HG02588 (cell line): ENCODE measurements around the gene CASP5.
"Not testable (repeated sequence)": the region's sequence is repeated elsewhere in the genome, so short reads cannot be mapped to it uniquely, and the experiment has no call there.

Experiments
- ATAC-seq: cut with Tn5 transposase; IDR thresholded peaks from one replicate; pipeline ENCODE4 v1.9.1; 2021; ENCODE audit warnings: mild to moderate bottlenecking, moderate library complexity; ENCODE audit not compliant: unreplicated experiment

The CASP5 gene

DNA sequence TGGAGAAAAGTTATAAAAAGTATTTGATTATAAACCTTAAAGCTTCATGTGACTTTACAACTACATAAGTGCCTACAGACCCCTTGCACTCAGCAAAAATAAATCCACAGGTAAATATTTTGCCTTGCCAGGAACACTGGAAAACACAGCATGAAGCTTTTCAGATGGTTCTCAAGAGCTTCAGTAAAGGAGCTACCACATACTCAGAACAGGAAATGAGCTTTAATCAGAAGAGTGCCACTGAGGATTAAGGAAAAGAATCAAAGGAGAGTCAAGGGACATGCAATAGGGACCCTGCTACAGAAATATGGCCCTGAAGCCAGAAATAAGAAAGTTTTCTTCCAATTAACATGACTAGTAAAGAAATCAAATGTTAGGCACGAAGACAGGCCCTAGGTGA, 10.8 kb upstream of the CASP5 start:
- ATAC-seq, result no peak

DNA sequence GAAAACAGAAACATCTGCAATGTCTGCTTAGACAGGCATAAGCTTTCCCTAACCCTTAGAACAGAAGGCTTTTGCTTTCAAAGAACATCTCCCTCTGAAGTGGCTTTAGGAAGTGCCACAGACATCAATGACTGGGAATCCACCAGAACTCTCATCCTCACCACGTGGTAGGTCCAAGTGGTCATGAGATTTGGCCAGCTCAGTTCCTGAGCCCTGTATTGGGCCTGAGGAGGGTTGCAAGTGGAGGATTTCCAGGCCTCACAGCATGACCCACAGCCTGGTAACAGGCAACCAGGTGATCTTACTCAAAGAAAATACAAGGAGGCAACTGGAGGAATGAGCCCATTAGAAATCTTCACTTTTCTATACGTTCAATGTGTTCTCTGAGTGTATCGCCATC, 10.4 kb upstream of the CASP5 start:
- ATAC-seq, result no peak

- ATAC-seq, result no peak
Observed at GRCh38 chr11:105032495-105032894, 9.5 kb upstream of the CASP5 start.

DNA sequence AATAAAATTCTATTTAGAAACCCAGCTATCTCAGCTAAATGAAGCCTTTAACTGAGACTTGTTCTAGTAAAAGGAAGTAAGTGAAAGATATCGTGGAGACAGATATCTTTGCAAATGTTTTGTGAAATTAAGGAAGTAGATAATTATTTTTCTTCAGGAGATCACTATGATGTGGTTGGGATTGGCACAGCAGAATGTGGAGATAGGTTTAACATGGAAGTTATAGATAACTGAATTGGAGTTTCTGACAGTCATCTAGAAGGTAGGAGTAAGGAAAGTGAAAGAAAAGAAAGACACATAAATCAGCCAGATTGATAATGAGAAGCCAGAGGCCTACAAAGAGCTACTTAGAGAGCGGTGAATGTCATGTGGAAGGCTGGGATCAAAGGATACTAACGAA, 4.7 kb upstream of the CASP5 start:
- ATAC-seq, result no peak

GRCh38 chr11:105024394-105024793, 1.4 kb upstream of the CASP5 start:
- no peak for ATAC-seq

DNA sequence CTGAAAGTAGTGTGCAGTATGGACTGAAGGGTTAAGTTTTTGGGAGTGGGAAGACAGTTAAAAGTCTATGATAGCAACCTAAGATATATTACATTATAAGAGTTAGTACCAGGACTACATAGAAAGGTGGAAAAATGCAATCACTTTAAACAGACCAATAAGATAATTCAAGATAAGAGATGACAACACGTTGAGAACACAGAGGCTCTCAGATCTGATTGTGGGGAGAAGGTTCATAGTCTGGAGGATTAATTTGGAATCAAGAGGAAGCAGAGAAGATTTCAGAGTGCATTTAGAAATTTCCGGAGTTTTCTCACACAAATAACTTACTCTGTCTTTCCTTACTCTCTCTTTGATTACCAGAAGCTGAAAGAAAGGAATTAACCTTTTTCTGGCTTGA, 441 bp downstream of the CASP5 start:
- ATAC-seq, result no peak

DNA sequence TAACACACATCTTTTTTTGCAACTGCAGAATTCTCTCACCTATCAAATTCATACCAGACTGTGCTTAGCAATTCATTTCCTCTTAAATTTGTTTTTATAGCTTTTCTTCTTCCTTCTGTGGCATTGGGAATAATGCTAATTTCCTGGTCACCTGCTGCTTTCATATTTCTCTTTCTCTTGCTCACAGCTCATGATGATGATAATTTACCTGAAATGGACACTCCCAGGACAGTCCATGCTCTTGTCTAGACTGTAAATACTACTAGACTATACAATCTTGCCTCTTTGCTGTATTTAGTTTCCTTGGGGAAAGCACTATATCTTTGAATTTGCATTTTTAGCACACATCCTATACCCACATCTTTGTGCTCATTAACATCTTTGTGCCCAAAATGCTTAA, 15.5 kb downstream of the CASP5 start:
- no peak for ATAC-seq

DNA sequence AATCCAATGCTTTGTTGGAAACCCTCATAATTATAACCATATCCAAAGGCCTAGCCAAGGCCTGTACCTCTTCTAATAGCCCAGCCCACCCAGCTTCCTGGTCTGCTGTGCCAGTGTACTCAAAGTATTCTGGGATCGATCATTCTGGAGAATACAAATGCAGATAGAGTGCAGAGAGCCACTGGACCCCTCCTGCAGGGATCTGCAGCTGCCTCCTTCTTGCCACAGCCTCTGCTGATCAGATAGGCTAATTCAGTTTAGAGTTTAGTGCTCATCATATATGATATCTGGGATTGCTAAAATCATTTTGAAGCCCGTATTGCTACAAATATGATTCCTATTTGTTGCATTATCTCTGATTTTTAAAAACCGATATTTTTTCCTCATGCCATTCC, 17.5 kb downstream of the CASP5 start:
- no peak for ATAC-seq

GRCh38 chr11:105004021-105004420, 18.9 kb downstream of the CASP5 start:
- ATAC-seq, result no peak

DNA sequence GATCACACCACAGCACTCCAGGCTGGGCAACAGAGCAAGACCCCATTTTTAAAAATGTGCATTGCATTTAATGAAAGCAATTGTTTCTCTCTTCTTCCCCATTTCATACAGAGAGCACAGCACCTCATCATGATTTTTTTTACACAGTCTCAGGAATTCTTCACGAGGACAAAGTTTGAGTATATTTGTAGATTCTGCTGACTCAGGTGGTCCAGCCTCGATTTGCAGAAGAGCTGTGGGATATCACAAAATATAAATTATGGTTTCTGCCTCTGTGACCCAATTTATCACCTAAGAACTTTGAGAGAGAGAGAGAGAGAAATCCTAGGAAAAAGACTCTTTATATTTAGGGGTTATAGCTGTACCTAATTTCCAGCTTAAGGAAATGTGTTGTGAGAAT, 19.8 kb downstream of the CASP5 start:
- ATAC-seq, result no peak

- peak; percentile 75 for ATAC-seq
Observed at GRCh38 chr11:105000797-105001196, 22.2 kb downstream of the CASP5 start.

DNA sequence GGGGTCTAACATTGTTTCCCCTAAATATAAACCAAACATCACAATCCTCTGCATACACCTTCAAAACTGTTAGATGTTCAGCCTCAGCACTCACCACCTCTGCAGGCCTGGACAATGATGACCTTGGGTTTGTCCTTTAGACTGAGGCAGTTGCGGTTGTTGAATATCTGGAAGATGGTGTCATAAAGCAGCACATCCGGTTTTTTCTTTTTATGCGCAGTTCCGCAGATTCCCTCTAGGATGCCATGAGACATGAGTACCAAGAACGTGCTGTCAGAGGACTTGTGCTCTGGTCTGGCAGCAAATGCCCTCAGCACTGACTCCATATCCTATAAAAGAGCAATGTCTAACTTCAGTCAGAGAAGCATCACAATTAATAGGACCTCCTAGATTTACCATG, 22.8 kb downstream of the CASP5 start:
- ATAC-seq, result no peak

DNA sequence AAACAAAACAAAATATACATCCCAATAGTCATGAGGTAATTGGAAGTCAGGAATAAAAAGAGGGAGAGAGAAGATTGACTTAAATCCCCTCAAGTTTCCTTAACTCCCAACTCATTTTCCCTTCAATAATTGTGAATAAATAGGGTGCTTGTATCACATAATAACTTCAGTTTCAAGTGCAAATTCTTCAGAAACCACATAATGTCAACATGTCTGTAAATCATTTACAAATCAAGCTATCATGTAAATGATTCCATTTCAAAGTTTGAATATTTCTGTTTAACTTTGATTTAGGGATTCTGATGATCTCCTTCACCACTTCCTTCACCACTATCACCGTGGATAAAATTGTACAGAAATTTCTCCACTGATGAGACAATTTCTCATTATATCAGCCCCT, 23.2 kb downstream of the CASP5 start:
- ATAC-seq, result no peak

DNA sequence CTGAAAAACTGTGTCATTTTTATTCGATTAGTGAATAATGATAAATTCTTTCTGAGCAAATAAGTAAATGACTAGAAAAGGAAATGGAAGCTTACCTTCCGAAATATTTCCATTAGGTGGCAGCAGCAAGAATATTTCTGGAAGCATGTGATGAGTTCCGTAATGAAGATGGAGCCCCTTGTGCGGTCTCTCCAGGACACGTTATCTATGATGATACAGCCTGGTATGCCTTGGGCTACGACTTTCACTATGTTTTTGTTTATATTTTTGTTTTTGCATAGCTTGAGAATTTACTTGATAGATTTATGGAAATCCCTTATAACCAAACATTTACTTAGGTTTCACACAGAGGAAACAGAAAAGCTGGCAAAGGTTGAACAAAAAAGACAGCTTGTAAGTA, 25.7 kb downstream of the CASP5 start:
- no peak for ATAC-seq

DNA sequence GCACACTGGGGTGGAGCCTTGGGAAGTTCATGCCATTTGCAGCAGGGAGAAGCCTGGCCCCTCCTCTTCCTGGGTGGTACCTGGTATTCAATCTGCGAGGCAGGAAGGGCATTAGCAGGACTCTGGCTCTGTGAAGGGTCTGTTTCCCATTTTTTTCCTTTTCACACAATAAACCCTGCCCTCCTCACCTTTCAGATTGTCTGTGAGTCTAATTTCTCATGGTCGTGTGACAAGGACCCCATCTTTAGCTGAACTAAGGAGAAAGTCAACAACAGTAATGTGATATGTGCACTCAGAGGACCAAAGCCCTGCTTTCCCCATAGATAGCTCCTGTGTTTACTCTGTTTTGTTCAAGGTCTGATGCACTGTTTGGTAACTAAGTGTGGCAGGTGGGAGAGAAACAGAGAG, 28.0 kb downstream of the CASP5 start:
- no peak for ATAC-seq

DNA sequence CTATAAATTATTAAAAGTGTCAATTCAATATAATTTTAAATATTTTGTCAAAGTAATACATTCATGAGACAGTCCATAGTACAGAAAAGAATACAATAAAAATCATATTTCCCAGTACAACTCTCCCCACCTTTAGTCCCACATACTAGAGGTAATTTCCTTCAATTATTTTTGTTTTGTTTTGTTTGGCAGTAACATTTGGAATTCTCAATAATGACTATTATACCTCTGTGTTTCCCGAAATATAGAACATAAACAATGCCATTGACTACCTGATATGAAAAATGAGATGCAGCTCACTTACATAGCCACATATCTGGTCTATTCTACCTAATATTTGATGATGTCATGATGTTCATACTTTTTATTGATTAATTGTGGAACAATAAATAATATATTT, 30.2 kb downstream of the CASP5 start:
- ATAC-seq, result no peak

DNA sequence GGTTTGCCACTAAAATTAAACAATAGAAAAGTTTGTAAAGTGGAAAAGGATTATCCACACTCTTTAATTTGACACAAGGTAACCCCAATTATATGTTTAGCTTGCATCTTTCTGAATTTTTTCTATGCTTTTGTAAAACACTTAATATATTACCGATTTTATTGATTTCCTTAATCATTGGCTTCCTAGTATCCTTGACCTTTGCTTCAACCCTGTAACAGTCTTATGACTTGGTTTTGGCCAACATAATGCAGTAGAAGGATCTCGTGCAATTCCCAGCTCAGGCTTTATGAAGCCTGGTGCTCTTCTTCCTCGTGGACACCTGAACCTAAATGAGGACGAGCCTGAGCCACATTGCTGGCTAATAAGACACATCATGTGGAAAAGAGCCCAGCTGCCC, 31.0 kb downstream of the CASP5 start:
- ATAC-seq, result no peak

GRCh38 chr11:104984808-104985207, 38.2 kb downstream of the CASP5 start:
- no peak for ATAC-seq

DNA sequence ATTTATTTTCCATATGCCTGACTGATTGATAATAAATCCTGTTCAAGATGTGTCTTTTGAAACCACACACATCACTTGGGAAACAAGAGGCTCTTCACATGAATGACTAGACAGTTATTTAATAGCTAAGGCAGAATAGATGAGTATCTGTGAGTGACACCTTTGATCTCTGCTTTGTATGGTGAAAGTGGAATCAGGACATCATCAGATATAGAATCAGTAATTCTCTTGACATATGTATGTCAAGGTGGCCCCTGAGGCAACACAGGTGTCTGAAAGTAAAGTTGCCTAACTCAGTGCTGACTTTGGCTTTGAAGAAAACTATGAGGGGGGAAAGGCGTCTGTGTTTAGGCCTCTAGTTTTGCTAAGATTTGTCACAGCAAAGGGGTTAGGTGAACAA, 43.1 kb downstream of the CASP5 start:
- no peak for ATAC-seq

DNA sequence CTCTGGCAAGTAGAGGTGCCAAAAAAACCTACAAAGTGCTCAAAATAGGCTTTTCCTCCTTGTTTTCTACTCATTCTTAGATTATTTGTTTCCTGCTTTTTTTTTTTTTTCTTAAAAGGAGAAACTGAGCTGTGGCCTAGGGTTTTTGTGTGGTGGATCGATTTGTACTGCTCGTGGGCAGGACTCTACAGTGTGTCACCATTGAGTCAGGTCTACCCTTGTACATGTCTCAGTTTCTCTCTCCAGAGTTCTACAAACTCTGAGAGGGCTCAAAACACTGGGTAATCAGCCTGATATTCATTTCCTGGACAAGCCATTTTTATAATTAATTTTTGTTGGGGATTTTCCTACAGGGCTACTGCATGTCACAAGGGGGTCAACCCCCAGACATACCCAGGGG, 49.4 kb downstream of the CASP5 start:
- no peak for ATAC-seq

- not testable (repeated sequence) for ATAC-seq
Observed at GRCh38 chr11:104972924-104973323, 50.0 kb downstream of the CASP5 start.

GRCh38 chr11:104970756-104971155, 52.2 kb downstream of the CASP5 start:
- ATAC-seq, result no peak

DNA sequence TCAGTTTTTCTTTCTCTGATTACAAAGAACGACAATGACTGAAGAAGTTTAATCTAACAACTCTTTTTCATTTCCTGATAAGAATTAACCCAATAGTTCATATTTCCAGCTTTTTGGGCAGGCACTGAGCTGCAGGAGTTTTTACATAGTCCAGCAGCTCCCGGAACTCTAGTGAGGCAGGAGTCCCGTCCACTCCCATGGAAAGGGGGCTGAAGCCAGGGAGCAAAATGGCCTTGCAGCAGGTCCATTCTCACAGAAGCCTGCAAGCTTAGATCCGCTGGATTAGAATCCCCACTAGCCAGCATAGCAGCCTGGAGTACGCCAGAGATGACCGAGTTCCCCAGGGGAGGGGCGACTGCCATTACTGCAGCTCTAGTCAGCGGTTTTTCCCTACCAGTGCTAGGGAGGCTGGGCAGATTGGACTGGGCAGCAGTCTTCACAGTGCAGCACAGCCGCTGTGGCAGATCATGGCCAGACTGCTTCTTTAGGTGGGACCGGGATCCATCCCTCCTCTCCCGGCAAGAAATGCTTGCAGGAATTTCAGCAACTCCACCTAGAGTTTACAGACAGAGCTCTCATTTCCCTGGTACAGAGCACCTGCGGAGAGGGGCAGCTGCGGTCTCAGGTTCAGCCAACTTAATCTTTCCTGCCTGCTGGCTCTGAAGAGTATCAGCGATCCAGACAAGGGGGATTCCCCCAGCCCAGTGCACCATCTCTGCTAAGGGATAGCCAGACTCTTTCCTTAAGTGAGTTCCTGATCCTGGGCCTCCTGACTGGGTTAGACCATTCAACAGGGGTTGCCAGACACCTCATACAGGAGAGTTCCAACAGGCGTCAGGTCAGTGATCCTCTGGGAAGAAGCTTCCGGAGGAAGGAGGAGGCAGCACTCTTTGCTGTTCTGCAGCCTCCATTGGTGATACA, 53.9 kb downstream of the CASP5 start:
- no peak for ATAC-seq
